ENCODE data around the gene DISP3. TPM values are rescaled to one million over a fixed set of nuclear protein-coding genes. Genes with fewer than 3 reads are reported as not detected.

DISP3 gene
- total and polyA plus RNA-seq, 2 experiments from 2014 or later = 0.10 TPM; not detected in 1

DNA sequence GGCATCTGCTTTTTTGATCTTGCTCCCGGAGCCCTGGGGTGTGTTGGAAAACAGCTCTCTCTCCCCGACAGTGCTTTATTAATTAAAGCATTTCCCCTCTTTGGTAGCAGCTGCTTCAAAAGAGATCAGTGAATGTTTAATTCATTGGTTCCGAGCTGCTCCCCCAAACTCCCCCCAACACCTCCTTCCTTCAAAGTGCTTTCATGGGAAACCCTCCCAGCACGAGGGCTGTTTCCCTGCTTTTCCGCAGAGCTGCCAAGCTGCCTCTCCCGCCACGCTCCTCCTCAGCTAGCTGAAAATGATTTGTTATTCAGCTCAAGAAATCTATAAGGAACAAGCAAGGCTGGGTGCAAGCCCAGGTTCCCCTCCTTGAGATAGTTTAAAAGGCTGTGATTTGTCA is 40.0 kb upstream of the DISP3 start:
- Histone ChIP-seq H2AFZ (no peak overlapping the region), H3K36me3 (replicated peaks; ENCODE audit: insufficient read depth, low read depth) (no peaks in the 10 kb centered on the region), H3K4me3 (no peak overlapping the region), H3K27ac (no peak overlapping the region), H3K4me1 (ENCODE audit: insufficient read depth) (no peaks in the 10 kb centered on the region), H3K9me3 (ENCODE audit: low read depth) (no peaks in the 10 kb centered on the region), H3K27me3 (peaks cover 8% of the 10 kb centered on the region), H3K4me2 (no peak overlapping the region), H3K9me2 (replicated peaks; ENCODE audit: insufficient read depth) (no peaks in the 10 kb centered on the region), H4K20me1 (ENCODE audit: insufficient read depth, poor library complexity, severe bottlenecking) (no peaks in the 10 kb centered on the region), H3K79me2 (no peaks in the 10 kb centered on the region)
- TF ChIP-seq, protein P1, sequence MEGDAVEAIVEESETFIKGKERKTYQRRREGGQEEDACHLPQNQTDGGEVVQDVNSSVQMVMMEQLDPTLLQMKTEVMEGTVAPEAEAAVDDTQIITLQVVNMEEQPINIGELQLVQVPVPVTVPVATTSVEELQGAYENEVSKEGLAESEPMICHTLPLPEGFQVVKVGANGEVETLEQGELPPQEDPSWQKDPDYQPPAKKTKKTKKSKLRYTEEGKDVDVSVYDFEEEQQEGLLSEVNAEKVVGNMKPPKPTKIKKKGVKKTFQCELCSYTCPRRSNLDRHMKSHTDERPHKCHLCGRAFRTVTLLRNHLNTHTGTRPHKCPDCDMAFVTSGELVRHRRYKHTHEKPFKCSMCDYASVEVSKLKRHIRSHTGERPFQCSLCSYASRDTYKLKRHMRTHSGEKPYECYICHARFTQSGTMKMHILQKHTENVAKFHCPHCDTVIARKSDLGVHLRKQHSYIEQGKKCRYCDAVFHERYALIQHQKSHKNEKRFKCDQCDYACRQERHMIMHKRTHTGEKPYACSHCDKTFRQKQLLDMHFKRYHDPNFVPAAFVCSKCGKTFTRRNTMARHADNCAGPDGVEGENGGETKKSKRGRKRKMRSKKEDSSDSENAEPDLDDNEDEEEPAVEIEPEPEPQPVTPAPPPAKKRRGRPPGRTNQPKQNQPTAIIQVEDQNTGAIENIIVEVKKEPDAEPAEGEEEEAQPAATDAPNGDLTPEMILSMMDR (IDR thresholded peaks at IDR 0.05; ENCODE audit: poor library complexity) = no peak
- no peak for TF ChIP-seq EZH2 (IDR thresholded peaks at IDR 0.05; ENCODE audit: borderline replicate concordance)
- no peak for TF ChIP-seq EZH2phosphoT487 (IDR thresholded peaks at IDR 0.05; ENCODE audit: low read depth, severe bottlenecking, unreplicated experiment)
- no peak for DNase-seq (ENCODE audit: low spot score)
- 83% methylated on average over 7 of the region's 7 CpGs for WGBS (ENCODE audit: low lambda C conversion rate, missing lambda C conversion rate)

DNA sequence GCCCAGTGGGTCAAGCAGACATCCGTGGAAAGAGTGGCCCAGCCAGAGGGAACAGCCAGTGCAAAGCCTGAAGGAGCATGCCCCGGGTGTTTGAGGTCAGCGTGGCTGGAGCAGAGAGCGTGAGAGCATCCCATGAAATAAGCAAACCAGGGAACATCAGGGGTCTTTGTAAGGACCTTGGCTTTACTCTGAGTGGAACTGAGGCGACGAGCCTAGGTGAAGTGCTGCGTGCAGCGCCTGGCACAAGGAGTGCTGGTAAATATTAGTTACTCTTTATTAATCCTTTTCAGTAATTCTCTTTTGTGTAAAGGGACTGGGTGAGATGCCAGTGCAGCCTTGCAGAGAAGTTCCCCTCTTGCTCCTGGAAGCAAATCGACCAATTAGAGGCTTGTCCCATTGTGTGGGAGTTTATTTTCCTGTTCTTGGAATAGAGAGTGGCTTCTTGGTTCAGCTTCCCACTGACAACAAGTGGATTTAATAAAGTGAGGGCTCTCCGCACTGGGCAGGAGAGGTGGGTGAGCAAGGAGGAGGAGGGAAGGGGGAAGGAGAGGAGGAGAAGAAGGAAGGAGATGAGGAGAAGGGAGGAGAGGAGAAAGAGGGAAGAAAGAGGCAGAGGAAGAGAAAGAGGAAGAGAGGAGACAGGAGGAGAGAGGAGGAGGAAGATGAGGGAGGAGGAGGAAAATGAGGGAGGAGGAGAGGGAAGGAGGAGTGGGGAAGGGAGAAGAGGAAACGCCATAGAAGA is 37.6 kb upstream of the DISP3 start:
- no peak for TF ChIP-seq EZH2 (IDR thresholded peaks at IDR 0.05; ENCODE audit: borderline replicate concordance)
- TF ChIP-seq, protein P1 (IDR thresholded peaks at IDR 0.05; ENCODE audit: poor library complexity) = no peak
- no peak for TF ChIP-seq EZH2phosphoT487 (IDR thresholded peaks at IDR 0.05; ENCODE audit: low read depth, severe bottlenecking, unreplicated experiment)
- Histone ChIP-seq H3K4me1 (ENCODE audit: insufficient read depth) (no peaks in the 10 kb centered on the region), H3K27ac (no peak overlapping the region), H3K9me2 (replicated peaks; ENCODE audit: insufficient read depth) (no peaks in the 10 kb centered on the region), H3K27me3 (peaks cover 11% of the 10 kb centered on the region), H2AFZ (no peak overlapping the region), H3K9me3 (ENCODE audit: low read depth) (no peaks in the 10 kb centered on the region), H3K4me3 (no peak overlapping the region), H3K4me2 (no peak overlapping the region), H3K36me3 (replicated peaks; ENCODE audit: insufficient read depth, low read depth) (no peaks in the 10 kb centered on the region), H4K20me1 (ENCODE audit: insufficient read depth, poor library complexity, severe bottlenecking) (no peaks in the 10 kb centered on the region), H3K79me2 (no peaks in the 10 kb centered on the region)
- no peak for DNase-seq (ENCODE audit: low spot score)
- 80% methylated on average over 11 of the region's 11 CpGs for WGBS (ENCODE audit: low lambda C conversion rate, missing lambda C conversion rate)

DNA sequence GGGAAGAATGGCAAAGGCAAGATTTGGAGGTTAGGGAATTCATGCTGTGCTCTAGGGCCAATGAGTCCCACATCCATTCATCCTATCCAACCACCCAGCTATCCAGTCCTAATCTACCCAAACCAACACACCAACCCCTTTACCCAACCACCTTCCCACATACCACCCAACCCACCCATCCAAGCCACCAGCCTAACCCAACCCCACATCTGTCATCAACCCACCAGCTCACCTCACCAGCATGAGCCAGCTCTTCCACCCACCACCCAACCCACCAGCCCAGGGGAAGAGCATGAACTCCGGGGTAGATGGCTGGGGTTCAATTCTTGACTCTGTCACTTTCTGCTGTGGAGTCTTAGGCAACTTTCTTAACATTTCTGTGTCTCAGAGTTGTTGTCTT is 35.9 kb upstream of the DISP3 start:
- Histone ChIP-seq H3K9me2 (replicated peaks; ENCODE audit: insufficient read depth) (no peaks in the 10 kb centered on the region), H4K20me1 (ENCODE audit: insufficient read depth, poor library complexity, severe bottlenecking) (no peaks in the 10 kb centered on the region), H3K27me3 (peaks cover 16% of the 10 kb centered on the region), H3K9me3 (ENCODE audit: low read depth) (no peaks in the 10 kb centered on the region), H3K4me1 (ENCODE audit: insufficient read depth) (no peaks in the 10 kb centered on the region), H3K79me2 (no peaks in the 10 kb centered on the region), H3K4me3 (no peak overlapping the region), H3K27ac (no peak overlapping the region), H3K4me2 (no peak overlapping the region), H2AFZ (no peak overlapping the region), H3K36me3 (replicated peaks; ENCODE audit: insufficient read depth, low read depth) (no peaks in the 10 kb centered on the region)
- DNase-seq (ENCODE audit: low spot score) = no peak
- TF ChIP-seq EZH2 (IDR thresholded peaks at IDR 0.05; ENCODE audit: borderline replicate concordance) = no peak
- WGBS (ENCODE audit: low lambda C conversion rate, missing lambda C conversion rate) = 88% methylated on average over 1 of the region's 1 CpG

- no peak for DNase-seq (ENCODE audit: low spot score)
- H3K9me2 ChIP-seq (replicated peaks; ENCODE audit: insufficient read depth) = no peaks in the 10 kb centered on the region
- TF ChIP-seq EZH2phosphoT487 (IDR thresholded peaks at IDR 0.05; ENCODE audit: low read depth, severe bottlenecking, unreplicated experiment) (no peak), EZH2 (IDR thresholded peaks at IDR 0.05; ENCODE audit: borderline replicate concordance) (no peak)
- TF ChIP-seq, protein P1 (IDR thresholded peaks at IDR 0.05; ENCODE audit: poor library complexity) = no peak
- H3K4me1 ChIP-seq (ENCODE audit: insufficient read depth) = no peaks in the 10 kb centered on the region
- no peak overlapping the region for H3K4me2 ChIP-seq
- H4K20me1 ChIP-seq (ENCODE audit: insufficient read depth, poor library complexity, severe bottlenecking) = no peaks in the 10 kb centered on the region
- H3K79me2 ChIP-seq = no peaks in the 10 kb centered on the region
- WGBS (ENCODE audit: low lambda C conversion rate, missing lambda C conversion rate) = 67% methylated on average over 8 of the region's 8 CpGs
- H3K27ac ChIP-seq = no peak overlapping the region
- no peak overlapping the region for H3K4me3 ChIP-seq
- H3K27me3 ChIP-seq = peaks cover 16% of the 10 kb centered on the region
- H3K9me3 ChIP-seq (ENCODE audit: low read depth) = no peaks in the 10 kb centered on the region
- no peaks in the 10 kb centered on the region for H3K36me3 ChIP-seq (replicated peaks; ENCODE audit: insufficient read depth, low read depth)
- no peak overlapping the region for H2AFZ ChIP-seq
Measured at GRCh38 chr1:11443961-11444658, 34.8 kb upstream of the DISP3 start.

Data from hepatocyte (in vitro differentiated cells).